NCI-H2081 treated with DMSO at 0.1 percent for 48 hours (cell line): ENCODE results near the gene SCUBE1.

Experiments used
- DNase-seq: peaks from one replicate; lab custom pipeline; 2025; lab: John Stamatoyannopoulos, UW

The SCUBE1 gene

DNA sequence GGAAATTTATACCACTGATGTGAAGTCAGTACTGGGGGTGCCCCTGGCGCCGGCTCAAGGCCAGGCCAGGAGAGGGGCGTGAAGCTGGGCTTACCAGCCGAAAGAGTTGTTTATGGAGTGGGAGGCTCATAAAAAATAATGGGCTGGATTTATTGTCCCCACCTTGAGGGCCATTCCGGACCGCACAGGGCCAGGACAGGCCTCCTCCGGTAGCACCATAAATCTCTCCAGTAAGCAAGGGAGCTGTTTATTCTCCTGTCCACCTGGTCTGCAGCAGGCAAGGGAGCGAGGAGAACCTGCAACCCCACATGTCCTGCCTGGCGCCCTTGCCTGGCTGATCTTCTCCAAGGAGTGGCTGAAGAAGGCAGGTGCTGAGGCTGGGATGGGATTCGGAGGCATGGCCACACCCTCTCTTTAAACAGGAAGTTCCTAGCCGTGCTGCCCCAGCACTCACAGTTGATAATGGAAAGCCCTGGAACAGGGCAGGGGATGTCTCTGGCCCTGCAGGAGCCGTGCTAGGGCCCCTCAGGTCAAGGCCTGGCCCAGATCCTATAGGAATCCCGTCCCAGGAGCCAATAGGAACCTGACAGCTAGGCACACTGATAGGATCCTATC is 65.1 kb downstream of the SCUBE1 start:
- no peak for DNase-seq

DNA sequence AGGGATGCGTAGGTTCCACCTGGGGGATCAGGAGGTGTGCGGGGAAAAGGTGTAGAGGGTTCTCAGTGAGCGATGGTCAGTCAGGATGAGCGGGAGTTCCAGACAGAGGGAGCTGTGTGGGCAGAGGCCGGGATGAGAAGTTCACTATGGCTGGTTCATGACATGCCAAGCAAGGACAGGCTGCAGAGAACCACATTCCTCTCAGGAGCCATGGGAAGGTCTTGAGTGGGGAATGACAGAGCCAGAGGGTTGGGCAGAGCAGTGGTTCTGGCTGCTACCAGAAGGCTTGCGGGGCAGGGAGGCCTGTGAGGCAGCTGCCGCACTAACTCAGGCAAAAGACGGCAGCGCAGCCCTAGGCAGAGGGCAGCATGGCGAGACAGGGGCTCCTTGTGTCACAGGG is 66.1 kb downstream of the SCUBE1 start:
- no peak for DNase-seq

DNA sequence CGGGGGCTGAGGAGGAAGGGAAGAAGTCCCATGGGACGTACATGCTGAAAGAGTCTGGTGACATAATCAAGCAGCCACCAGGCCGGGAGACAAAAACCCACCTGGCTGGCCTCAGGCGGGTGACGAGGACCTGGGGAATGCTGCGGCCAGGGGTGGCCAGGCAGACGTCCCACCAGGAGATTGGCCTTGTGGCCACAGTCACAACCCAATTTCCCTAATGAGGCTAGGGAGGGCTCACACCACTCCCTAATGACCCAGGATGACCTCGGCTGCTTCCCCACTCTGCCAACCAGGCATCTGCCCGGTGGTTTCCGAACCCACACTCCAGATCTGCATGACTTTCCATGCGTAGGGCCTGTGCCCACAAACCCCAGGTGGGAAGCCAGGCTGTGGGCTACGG is 66.9 kb downstream of the SCUBE1 start:
- DNase-seq = no peak

DNA sequence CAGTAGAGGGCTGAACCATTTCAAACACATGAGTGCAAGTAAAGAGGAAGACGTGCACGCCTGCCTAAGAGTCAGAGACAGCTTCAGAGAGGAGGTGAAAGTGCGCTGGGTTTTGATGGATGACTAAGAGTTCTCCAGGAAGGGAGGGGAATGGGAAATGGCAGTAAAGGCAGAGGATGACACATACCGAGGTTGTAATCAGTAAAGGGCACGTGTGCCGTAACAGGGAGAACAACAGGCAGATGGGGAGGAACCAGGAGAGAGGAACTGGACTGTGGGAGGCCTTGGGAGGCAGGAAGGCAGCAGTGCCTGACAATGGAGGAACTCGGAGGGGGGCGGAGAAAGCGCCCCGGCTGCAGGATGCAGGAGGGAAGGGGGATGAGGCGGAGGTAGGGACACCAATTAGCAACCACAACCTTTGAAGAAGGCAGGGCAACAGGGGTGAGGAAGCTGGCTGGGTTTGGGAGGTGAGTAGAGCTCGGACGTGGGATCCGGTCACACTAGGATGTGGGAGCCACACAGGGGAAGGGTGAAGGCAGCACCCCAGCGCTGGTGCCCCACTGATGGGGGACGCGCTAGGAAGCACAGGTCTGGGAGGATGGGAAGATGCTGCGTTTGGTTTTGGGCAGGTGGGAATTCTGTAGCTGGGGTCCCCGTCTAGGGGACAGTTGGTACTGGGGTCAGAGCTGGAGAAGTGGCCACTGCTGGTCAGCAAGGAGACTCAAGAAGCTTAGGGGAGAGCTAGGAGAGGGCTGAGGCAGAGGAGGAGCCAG is 67.4 kb downstream of the SCUBE1 start:
- no peak for DNase-seq

DNA sequence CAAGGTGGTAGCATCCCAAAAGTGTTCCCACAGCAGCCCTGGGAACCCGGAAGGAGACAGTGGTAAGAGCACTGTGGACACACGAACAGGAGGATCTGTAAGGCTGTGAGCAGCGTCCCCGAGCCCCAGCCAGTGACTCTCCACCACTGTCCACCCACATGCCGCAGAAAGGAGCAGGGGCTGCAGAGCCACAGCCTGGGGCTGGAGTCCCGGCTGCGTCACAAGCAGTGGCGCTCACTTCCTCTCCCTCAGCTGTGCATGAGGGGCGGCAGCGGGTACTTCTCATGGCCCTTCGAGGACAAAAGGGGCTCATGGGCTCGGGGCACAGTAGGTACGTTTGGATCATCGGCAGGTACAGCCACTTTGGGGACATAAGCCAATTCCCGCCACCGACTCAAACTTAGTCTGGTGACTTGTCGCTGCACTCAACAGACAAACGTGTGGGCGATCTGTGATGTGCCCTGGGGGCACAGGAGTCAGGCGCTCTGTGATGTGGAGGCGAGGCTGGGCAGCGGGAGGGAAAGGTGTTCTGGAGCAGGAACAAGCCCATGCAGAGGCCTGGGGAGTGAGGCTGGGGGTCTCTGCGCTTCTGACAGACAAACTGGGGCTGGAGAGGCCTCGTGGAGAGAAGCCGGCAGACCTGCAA is 68.5 kb downstream of the SCUBE1 start:
- DNase-seq = no peak

DNA sequence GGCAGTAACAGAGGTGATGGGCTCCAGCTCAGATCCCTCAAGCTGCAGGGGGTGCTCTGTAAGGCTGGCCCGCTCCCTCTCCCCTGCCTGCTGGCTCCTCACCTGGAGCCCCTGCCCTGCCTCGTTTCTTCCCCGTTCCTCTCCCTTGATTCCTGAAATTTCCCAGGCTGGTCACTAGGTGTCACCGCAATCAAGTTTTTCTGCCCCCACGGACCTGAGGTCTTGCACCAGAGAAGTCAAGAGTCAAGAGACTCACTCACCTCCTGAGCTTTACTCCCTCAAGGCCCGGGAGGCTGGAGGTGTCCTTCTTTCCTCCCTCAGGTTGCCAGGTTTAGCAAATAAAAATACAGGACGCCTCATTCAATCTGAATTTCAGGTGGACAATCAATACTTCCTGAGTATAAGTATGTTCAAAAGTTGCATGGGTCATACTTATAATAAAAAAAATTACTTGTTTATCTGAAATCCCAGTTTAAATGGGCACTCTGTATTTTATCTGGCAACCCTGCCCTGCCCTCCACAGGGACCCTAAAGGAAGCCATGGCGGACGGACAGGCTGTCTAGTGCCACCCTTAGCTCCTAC is 69.2 kb downstream of the SCUBE1 start:
- DNase-seq = no peak

DNA sequence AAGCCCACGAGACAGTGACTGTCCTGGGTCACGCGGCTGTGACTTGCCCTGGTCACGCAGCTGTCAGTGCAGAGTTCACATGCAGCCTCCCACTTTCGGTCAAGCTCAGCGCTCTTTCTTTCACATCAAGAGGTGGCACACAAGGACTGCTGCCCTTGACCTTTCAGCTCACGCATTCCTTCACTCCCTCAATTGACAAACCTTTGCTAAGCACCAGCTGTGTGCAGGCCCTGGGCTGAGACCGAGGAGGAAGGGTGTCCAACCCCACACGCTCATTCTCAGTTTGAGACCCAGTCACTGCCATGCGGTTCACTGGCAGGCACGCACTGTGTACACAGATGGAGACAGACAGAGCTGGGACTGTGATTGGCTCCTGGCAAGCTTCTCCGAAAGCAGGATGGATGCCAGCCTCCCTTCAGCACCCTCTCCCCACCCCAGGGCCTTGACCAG is 70.3 kb downstream of the SCUBE1 start:
- DNase-seq = no peak

DNA sequence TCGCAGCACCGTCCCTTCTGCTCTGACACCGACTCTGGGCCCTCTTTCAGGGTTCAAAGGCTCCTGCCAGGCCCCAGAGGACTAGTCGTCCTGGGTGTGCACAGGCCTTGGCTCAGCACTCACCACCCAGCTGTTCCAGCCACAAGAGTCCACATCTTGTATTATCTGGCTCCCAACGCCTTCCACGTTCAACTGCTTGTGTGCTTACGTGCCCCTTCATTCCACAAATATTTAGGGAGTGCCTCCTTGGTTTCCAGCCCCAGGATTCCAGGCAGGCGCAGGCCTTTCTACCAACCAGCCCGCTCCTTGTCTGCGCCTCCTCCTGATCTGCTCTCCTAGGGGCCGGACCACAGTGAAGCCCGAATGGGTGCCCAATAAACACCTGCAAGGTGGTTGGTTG is 70.9 kb downstream of the SCUBE1 start:
- no peak for DNase-seq

DNA sequence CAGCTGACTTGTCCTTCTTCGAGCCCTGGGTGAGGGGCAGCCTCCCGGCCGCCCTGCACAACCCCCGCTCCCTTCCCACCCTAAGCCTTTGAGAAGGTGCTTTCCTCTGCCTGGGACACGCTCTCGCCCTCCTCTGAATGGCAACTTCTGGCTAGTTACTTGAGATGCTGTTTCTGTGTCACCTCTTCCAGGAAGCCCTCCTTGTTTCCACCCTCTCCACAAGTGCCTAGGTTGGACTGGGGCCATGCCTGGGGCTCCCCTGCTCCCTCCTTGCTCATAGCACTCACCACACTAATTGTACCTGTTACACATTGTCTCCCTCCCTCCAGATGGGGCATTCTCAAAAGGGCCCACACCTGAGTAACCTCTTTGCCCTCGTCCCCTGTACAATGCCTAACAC is 72.2 kb downstream of the SCUBE1 start:
- DNase-seq = no peak

DNA sequence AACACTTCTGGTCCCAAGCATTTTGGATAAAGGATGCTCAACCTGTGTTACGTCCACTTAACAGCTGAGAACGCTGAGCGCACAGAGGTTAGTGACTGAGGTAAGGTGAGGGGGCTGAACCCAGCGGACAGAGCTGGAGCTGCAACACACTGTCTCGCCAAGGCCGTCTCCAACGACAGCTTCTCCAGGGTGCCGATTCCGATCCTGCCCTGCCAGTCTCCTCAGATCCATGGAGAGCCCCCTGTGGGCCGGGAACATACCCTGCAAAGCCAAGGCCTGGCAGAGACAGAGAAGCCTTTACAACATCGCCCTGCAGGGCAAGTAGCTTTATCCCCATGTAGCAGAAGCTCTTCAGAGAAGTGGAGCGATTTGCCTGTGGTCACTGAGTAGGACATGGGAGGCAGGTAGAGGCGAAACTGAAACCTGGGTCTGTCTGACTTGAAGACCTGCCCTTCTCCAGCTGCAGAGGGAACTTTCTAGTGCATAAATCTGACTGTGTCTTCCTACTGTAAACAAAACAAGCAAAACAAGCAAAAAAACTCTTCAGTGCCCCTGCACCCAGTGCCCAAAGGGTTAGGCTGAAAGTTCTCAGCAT is 72.8 kb downstream of the SCUBE1 start:
- no peak for DNase-seq

DNA sequence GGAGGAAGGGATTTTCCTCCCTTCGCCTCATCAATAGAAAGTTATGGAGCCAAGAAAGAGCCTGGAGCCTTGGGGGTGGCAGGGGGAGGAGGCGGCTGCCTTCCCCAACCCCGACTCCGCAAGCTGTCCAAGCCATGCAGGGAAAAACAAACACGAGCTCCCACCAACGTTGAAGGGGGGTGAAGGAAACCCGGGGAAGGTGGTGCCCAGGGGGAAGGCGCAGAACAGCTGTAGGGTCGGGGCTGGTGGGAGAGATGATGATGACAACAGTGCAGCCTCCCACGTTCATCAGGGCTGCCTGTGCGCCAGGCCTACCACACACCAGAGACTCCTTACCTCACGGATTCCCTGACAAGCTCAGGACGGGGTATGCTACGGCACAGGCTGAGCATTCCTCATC is 73.5 kb downstream of the SCUBE1 start:
- DNase-seq = no peak

DNA sequence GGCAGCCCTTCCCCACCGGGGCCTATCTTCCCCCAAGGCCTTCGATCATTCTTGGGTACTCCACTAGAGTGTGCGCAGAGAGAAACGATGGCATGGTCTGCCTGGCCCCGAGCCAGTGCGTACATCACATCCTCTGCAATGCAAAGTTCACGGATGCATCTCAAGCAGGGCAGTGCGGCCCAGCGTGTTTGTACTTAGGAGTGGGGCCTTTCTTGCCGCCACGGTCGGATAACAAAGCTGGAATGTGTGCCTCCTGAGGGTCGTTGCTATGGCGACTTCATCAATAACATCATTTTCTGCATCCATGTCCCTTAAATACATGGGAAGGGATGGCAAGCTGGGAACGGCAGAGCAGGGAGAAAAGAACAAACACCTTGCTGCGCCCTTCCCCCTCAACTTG is 73.9 kb downstream of the SCUBE1 start:
- no peak for DNase-seq

DNA sequence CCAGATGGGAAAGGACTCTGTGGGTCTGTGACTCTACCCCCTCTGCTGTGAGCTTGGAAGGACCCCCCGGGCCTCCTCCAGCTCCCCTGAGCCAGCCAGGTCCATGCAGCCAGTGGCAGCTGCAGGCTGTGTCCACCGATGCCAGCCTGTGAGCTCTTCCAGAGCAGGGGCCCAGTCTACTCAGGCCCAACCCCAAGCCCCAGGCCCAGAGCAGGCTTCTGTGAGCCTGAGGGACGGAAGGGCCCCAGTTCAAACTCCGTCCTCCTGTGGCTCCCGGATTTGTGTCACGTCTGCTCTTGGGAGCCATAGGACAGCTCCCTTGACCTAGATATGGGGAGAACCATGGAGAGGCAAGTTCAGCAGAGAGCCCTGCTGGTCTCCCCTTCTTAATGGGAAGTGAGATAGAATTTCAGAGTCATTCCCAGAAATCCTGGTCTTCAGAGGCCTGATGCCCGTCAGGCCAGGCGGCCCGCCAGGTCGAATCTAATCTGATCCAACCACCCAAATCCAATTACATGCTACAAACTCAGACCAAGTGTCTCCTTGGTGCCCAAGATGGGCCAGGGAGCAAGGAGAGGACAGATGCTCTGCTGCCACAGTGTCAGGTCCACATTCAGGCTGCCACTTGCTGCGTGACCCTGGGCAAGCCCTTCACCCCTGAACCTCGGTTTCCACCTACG is 75.1 kb downstream of the SCUBE1 start:
- DNase-seq = no peak

DNA sequence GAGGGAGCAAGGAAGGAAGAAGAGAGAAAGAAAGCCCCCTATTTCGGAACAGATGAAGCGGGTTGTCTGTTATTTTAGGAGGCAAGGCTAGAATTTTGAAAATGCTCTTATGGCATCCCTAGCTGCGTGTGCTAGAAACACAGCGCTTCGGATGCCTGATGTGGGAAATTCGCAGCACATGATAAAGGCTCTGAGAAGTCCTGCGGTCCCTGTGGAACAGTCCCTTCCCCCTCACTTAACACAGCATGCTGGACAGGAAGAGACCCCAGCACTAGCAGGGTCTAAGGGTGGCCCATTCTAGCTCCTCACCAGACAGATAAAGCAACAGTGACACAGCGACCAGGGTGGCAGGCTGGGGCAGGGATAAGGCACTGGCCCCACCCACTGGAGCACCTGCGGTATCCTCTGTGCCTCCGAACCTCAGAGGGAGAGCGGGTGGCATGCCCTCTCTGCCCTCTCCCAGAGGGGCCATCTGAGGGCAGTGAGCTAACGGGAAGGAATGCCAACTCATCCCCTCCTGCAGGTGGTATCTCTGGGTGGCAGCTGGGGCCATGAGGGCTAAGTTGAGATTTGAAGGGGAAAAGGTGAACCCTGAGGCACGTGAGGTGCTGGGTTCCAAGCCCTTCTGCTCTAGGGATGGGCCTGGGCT is 75.7 kb downstream of the SCUBE1 start:
- DNase-seq = no peak

DNA sequence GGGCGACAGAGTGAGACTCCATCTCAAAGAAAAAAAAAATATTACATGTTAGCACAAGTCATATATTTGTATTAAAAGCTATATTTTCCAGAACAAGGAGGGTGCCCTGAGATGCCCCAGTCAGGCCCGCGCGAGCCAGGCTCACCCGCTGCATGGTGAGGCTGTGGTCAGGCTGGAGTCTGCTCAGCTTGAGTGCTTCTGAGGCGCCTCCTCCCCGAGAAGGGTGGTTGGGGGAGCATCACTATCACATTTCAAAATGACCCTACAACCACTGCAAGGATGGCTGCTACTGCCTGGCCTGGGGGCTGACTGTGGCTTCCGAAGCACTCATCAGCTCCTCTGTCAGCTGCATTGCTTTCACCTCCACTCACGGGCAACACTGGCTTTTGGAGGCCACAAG is 77.1 kb downstream of the SCUBE1 start:
- no peak for DNase-seq

DNA sequence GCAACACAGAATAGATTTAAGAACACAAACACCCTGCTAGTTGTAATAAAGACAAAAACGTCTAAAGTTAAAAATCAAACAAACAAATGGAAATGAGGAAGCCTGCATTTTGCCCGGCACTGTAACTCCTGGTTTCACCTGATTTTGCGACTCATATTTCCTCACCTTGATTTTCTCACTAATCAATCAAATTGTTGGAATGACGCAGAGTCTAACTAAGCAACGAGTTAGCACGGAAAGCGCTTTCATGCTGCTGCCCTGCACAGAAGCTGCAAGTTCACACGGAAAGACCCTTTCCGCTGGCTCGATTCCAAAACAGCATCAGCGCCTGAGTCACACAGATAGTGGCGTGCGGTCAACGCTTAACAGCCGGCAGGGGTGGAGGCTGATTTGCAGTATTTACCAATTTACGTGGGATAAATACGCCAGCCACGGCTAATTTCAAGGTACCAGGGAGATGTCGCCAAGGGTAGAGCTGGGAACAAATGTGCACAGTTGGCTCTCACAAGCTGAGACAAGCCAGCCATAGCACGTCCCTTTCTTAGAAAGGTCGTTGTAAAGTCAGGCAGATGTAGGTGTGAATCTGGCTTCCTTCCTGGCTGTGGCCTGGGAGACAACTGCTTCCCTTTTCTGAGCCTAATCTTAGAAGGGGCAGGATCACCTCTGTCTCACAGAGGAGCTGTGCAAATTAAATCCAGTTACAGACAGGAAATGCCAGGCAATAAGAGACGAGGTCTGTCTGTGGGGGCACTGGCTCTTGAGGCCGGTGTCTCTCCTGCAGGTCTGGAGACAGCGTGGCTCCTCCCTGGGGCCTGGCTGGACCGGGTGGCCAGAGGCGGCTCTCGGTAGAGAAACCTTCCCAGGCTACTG is 79.3 kb downstream of the SCUBE1 start:
- no peak for DNase-seq

DNA sequence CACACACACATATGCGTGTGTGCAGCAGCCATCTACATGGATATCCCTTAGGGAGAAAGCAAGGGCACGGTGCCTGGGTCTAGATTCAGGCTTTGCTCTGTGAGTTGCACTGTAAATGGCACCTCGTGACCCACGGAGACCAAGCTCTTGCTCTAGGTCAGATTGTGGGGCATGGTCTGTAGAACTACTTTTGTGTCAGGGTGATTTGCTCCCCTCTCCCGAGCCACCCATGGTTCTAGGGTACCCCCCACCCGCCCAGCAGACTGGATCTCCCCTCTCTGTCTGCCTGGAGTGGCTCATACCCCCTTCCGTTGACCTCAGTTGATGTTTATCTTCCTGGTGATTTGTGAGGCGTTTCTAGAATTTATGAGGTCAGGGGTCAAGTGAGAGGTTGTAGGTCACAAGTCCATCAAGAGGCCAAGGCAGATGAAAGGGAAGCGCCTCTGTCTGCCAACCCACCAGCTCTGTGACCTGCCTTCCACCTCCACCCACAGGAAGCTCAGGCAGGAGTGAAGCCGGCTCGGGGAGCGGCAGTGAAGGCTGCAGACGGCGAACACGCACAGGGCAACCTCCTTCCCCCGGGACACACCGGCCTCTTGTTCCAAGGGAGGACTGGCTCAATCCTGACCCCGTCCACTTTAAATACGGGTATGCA is 80.1 kb downstream of the SCUBE1 start:
- DNase-seq = no peak

DNA sequence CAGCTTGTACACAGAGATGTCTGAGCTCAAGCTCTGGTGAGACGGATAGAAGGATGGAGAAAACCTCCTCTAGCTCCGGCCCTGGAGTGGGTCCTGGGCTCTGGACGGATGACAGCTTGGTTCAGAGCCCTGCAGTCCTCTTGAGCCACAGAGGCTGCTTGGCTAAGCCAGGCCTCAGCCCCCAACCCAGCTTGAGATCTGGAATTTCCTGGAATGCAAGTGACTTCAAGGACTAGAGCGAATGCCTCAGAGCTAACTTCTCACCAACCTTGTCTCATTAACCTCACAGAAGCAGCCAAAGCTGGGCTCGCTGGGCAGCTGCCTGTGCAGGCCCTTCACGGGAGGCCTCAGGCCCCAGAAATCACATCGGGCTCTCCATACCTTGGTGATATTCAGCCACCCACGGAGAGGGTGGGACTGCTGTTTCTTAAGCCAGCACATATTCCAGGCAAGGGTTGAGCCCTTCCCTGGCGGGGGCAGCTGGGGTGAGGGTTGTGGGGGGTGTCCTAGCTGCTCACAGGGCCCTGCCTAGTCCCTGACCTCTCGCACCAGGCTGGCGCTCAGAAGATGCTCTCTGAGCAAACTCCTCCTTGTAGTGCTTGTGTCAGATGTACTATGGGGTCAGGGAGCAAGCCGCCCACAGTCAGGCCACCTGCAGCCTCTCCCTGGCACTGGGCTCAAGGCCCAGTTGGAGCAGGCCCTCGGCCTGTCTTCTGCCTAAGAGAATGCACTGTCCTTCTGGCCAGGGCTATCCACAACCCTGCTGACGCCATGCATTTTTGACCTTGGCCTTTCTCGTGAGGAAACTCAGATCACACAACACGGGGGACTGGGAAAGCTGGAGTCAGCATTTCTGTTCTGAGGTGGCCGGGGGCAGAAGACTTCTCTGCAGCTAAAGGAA is 82.6 kb downstream of the SCUBE1 start:
- no peak for DNase-seq

DNA sequence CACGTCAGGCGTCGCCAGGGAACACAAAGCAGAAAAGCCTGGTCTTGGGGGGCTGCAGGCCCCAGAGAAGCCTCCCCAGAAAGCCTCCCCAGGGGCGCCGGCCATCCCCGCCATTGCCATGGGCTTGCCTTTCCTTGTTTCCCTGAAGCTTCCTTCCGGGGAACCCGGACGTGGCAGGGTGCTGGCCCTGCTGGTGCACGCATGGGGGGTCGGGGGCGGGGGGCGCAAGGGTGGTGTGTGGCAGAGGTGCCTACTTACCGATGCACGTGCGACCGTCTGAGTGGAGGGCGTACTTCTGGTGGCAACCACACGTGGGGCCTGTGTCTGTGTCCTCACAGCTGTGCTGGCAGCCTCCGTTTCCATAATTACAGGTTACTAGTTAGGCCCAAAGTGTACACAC is 85.2 kb downstream of the SCUBE1 start:
- DNase-seq = no peak
